ENCODE data around the gene XRRA1.

GRCh38 chr11:74909812-74910211 is 39.1 kb downstream of the XRRA1 start:
- TF ChIP-seq CTCF (IDR thresholded peaks at IDR 0.05) (no peak), POLR2A (IDR thresholded peaks at IDR 0.05) (no peak), EP300 (IDR thresholded peaks at IDR 0.05) (no peak)

All from ovary (tissue), 3 donors.